Bronchial epithelial cell (primary cell): ENCODE data around the gene GALNT14. TPM values are rescaled to one million over a fixed set of nuclear protein-coding genes. Genes with fewer than 3 reads are reported as not detected.

Source experiments
- DNase-seq: peaks from one replicate; pipeline ENCODE4 v3.0.0-alpha.2; 2010; ENCODE audit warnings: low read depth
- FAIRE-seq: peaks from 2 replicates; lab custom pipeline; 2011; peaks lifted over from hg19 to GRCh38; lab: Jason Lieb, UNC
- H3K27me3 ChIP-seq: 2 replicates; pipeline ENCODE4 v1.5.1; 2011; ENCODE audit warnings: low read length; ENCODE audit not compliant: control insufficient read depth, insufficient read depth
- H3K36me3 ChIP-seq: 2 replicates; pipeline ENCODE4 v1.5.1; 2011; ENCODE audit warnings: low read length; ENCODE audit not compliant: control insufficient read depth, insufficient read depth
- H3K4me3 ChIP-seq: 2 replicates; pipeline ENCODE4 v1.5.1; 2011; ENCODE audit warnings: mild to moderate bottlenecking, low read depth, low read length, control low read depth
- CTCF ChIP-seq: IDR thresholded peaks from 2 replicates; pipeline ENCODE4 v1.5.1; 2011; ENCODE audit warnings: mild to moderate bottlenecking, moderate library complexity, low read length, control low read depth, inconsistent platforms; ENCODE audit not compliant: insufficient read depth, severe bottlenecking
- total RNA-seq: library from RNA; depleted of rRNA; stranded (reverse); fragments of >200 nt; gene quantifications from 2 replicates; pipeline ENCODE4 v1.2.1, GENCODE V29; 2014

Gene GALNT14
- total RNA-seq, 1 donor from 2014 or later, result 12.4 TPM

- DNase-seq, result no peak
Measured at GRCh38 chr2:31082002-31082401, 56.2 kb downstream of the GALNT14 start.

GRCh38 chr2:31081492-31081891 is 56.7 kb downstream of the GALNT14 start:
- peak; percentile 30 for DNase-seq
- TF ChIP-seq CTCF, result no peak
- H3K27me3 ChIP-seq, result no peaks in the 10 kb centered on the region
- FAIRE-seq, result no peak
- no peaks in the 10 kb centered on the region for H3K36me3 ChIP-seq
- H3K4me3 ChIP-seq, result no peak overlapping the region

More at GRCh38 chr2:31082002-31082401, 56.2 kb downstream of the GALNT14 start:
- no peaks in the 10 kb centered on the region for H3K27me3 ChIP-seq
- no peak overlapping the region for H3K4me3 ChIP-seq
- FAIRE-seq, result peak; percentile 23
- no peaks in the 10 kb centered on the region for H3K36me3 ChIP-seq
- no peak for TF ChIP-seq CTCF

DNA sequence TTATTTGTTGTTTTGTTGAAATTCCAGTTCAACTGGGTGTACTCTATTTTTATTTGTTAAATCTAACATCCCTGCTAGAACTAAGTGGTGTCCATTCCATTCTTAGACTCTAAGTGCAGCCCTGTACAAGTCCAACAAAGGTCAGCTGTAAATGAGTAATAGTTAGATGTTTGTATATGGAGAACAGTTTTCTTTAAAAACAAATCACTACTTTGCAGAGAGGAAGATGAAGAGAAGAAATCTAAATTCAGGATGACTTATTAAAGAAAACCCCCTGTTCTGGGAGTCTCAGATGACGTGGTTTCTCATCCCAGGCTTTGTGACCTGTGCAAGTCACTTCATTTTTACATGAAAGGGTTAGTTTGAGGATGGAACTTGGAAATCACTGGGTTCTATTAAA is 57.9 kb downstream of the GALNT14 start:
- TF ChIP-seq CTCF, result no peak
- Histone ChIP-seq H3K36me3 (no peaks in the 10 kb centered on the region), H3K27me3 (no peaks in the 10 kb centered on the region), H3K4me3 (no peak overlapping the region)
- FAIRE-seq (no peak), DNase-seq (no peak)

DNA sequence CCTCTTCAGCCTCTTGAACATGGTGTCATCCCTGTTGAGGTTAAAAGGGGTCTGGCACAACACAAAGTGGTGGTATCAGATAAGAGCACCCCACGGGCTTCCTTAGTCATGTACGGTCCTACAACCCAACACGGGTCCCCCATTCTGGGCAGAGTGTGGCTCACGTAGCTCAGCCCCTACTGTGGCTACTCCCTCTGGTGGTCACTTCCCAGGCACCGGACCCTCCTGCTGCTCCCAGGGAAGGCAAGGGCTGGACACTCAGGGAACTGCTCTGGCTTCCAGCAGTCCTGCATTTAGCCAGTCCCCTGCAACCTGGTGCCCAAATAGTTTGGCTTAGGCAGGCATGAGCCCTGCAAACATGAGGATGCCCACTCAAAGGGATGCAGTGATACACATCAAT is 58.6 kb downstream of the GALNT14 start:
- peak; percentile 3 for TF ChIP-seq CTCF
- Histone ChIP-seq H3K36me3 (no peaks in the 10 kb centered on the region), H3K27me3 (no peaks in the 10 kb centered on the region), H3K4me3 (no peak overlapping the region)
- DNase-seq (no peak), FAIRE-seq (no peak)

DNA sequence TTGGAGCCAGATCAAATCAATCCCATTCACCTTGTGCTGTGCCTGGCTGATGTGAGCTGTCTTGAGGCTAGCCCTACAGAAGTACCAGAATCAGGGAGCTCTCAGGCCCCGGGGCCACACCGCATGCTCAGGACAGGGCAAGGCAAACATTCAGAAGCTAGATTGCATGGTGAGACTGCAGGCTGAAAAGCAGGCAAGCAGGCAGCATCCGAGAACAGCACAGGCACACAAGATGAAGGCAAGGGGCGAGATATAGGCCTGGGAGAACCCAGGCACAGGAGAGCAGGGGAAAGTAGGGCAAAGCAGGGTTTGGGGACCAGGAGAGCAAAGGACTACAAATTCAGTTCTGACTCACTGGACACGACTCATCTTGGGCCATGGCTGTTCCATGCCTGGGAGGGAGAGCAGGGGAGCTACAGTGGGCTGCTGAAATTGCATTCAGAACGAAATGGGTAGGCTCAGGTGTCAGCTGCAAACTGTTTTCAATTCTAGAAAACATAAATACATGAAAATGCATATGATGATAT is 59.6 kb downstream of the GALNT14 start:
- H3K36me3 ChIP-seq, result no peaks in the 10 kb centered on the region
- H3K4me3 ChIP-seq, result no peak overlapping the region
- H3K27me3 ChIP-seq, result no peaks in the 10 kb centered on the region
- FAIRE-seq (no peak), DNase-seq (peak; percentile 55)
- no peak for TF ChIP-seq CTCF

DNA sequence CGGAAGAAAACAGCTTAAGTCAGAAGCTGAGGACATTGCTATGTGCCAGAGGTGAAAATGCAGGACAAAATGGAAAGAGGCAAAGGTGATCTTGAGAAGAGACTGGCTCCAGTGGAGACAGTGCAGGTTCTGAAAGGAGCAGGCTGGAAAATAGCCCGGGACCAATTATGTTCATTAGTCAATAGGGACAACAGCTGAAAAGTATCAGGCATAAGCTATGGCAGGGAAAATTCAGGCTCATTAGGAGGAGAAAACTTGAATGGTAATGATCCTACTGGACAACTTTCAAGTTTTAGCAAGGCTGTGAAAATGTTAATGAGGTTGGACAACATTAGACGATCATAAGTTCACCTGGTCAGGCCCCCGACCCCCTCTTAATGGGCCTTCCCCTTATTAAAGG is 60.2 kb downstream of the GALNT14 start:
- H3K4me3 ChIP-seq, result no peak overlapping the region
- H3K27me3 ChIP-seq, result no peaks in the 10 kb centered on the region
- TF ChIP-seq CTCF, result no peak
- FAIRE-seq (no peak), DNase-seq (no peak)
- H3K36me3 ChIP-seq, result no peaks in the 10 kb centered on the region
